ENCODE results near the gene SMOC2. TPM values are rescaled to one million over a fixed set of nuclear protein-coding genes. Genes with fewer than 3 reads are reported as not detected.

The SMOC2 gene
- total RNA-seq, 1 experiment from 2014 or later: not detected

DNA sequence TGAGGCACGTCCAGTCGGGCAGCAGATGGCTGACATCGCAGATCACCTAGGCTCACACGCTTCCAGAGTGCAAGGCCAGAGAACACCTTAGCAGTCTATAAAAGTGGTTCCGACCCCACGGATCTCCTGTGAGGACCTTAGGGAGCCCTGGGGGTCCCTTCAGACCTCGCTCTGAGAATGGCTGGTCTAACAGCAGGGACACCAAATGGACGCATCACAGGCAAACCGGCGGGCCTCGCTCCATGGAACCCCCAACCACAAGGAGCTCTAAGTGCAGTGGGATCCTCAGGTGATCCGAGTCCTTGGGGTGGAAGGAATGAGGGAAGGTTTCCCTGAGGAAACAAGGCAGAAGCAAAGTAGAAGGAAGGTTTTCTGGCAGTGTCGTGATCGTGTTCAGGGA, 135.4 kb downstream of the SMOC2 start:
- H3K36me3 ChIP-seq: no peaks in the 10 kb centered on the region
- H3K4me3 ChIP-seq: no peak overlapping the region
- no peak for DNase-seq
- H3K9me3 ChIP-seq (replicated peaks): no peaks in the 10 kb centered on the region
- H3K27ac ChIP-seq: no peak overlapping the region
- H3K4me1 ChIP-seq: no peaks in the 10 kb centered on the region
- peaks cover 9% of the 10 kb centered on the region for H3K27me3 ChIP-seq

DNA sequence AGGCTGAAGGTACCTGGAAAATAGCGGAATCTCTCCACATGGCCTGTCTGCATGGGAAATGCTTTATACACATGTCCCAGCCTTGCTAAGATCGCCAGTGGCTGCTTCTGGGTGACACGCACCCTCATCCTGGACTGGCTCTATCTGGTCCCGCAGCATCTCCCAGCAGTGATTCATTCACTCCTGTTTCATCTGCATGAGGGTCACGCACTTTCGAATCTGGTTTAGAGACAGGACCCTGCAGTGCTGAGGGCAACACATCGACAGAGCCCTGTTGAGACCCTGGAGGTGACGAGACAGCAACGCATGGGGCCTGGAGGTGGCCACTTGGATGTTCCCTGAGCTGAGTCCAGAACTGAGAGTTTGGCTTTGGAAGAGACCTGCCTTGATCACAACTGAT, 136.5 kb downstream of the SMOC2 start:
- no peak overlapping the region for H3K27ac ChIP-seq
- H3K4me1 ChIP-seq: no peaks in the 10 kb centered on the region
- peaks cover 20% of the 10 kb centered on the region for H3K27me3 ChIP-seq
- no peaks in the 10 kb centered on the region for H3K9me3 ChIP-seq (replicated peaks)
- DNase-seq: no peak
- H3K4me3 ChIP-seq: no peak overlapping the region
- H3K36me3 ChIP-seq: no peaks in the 10 kb centered on the region

GRCh38 chr6:168578036-168578435, 137.1 kb downstream of the SMOC2 start:
- Histone ChIP-seq H3K27me3 (peaks cover 26% of the 10 kb centered on the region), H3K4me3 (no peak overlapping the region), H3K4me1 (no peaks in the 10 kb centered on the region), H3K36me3 (no peaks in the 10 kb centered on the region), H3K9me3 (replicated peaks) (no peaks in the 10 kb centered on the region), H3K27ac (no peak overlapping the region)
- no peak for DNase-seq

- DNase-seq: no peak
- no peak overlapping the region for H3K27ac ChIP-seq
- H3K27me3 ChIP-seq: peaks cover 30% of the 10 kb centered on the region
- no peak overlapping the region for H3K4me3 ChIP-seq
- no peaks in the 10 kb centered on the region for H3K9me3 ChIP-seq (replicated peaks)
- H3K4me1 ChIP-seq: no peaks in the 10 kb centered on the region
- H3K36me3 ChIP-seq: no peaks in the 10 kb centered on the region
Measured at GRCh38 chr6:168581236-168581635, 140.3 kb downstream of the SMOC2 start.

DNA sequence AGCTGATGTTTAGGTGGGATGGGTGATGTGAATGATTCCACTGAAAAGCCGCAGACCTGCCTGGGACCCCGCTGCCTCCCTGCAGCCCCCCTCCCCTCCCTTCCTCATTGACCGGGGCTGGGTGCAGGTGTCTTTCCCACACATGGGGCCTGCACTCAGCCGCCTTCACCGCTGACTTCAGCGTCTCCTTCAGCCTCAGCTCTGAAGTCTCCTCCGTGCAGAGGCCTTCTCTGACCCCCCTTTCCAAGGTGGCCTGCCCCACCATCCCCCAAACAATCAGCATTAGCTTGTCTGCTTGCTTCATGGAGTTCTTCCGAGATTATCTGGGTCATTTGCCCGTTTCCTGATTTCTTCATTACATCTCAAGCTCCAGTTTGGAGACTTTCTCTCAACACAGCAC, 140.7 kb downstream of the SMOC2 start:
- DNase-seq: no peak
- Histone ChIP-seq H3K9me3 (replicated peaks) (no peaks in the 10 kb centered on the region), H3K36me3 (no peaks in the 10 kb centered on the region), H3K27me3 (peaks cover 30% of the 10 kb centered on the region), H3K27ac (no peak overlapping the region), H3K4me3 (no peak overlapping the region), H3K4me1 (no peaks in the 10 kb centered on the region)

DNA sequence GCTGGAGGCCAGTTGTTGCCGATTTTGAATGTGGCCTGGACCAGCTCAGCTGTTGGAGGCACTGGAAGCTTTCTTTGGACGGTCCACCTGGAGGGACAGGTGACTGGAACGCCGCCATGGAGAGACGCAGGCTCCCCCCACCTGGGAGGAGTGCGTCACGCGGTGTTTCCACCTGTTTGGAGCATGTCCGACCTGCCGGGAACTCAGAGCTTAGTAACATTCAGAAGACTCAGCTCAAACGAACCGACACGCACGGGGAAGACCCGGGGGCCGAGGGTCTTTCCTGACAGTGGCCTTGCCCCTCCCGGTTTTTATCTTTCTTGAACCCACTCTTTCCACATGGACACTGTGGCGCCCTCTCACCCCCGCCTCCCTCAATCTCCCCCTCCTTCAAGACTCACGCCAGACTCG, 141.6 kb downstream of the SMOC2 start:
- DNase-seq: no peak
- Histone ChIP-seq H3K4me3 (no peak overlapping the region), H3K36me3 (no peaks in the 10 kb centered on the region), H3K9me3 (replicated peaks) (no peaks in the 10 kb centered on the region), H3K27me3 (peaks cover 30% of the 10 kb centered on the region), H3K4me1 (no peaks in the 10 kb centered on the region), H3K27ac (no peak overlapping the region)

- Histone ChIP-seq H3K27me3 (peaks cover 30% of the 10 kb centered on the region), H3K4me3 (no peak overlapping the region), H3K27ac (no peak overlapping the region), H3K9me3 (replicated peaks) (no peaks in the 10 kb centered on the region), H3K4me1 (no peaks in the 10 kb centered on the region), H3K36me3 (no peaks in the 10 kb centered on the region)
- no peak for DNase-seq
Measured at GRCh38 chr6:168583126-168583525, 142.1 kb downstream of the SMOC2 start.

DNA sequence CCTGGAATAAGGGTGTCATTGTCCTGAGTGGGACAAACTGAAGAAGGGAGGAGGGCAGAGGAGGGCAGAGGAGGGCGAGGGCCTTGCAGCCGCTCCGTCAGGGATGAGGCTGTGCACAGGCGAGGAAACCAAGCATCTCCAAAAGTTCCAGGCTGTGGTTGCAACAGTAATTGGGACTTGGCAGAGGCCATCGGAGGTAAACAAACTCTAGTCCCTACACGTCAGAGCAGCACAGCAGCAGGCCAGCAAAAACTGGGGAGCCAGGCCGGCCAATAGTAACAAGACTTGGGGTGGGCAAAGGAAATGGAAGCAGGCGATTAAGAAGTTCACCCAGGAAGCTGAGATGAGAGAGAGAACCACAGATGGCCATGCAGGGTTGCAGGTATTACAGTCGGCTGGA, 142.8 kb downstream of the SMOC2 start:
- Histone ChIP-seq H3K4me1 (no peaks in the 10 kb centered on the region), H3K36me3 (no peaks in the 10 kb centered on the region), H3K27me3 (peaks cover 30% of the 10 kb centered on the region), H3K27ac (no peak overlapping the region), H3K9me3 (replicated peaks) (no peaks in the 10 kb centered on the region), H3K4me3 (no peak overlapping the region)
- DNase-seq: no peak

- Histone ChIP-seq H3K4me3 (no peak overlapping the region), H3K27me3 (peaks cover 27% of the 10 kb centered on the region), H3K27ac (no peak overlapping the region), H3K9me3 (replicated peaks) (no peaks in the 10 kb centered on the region), H3K4me1 (no peaks in the 10 kb centered on the region), H3K36me3 (no peaks in the 10 kb centered on the region)
- DNase-seq: no peak
Measured at GRCh38 chr6:168584249-168584648, 143.3 kb downstream of the SMOC2 start.

GRCh38 chr6:168584671-168585070, 143.7 kb downstream of the SMOC2 start:
- H3K9me3 ChIP-seq (replicated peaks): no peaks in the 10 kb centered on the region
- no peaks in the 10 kb centered on the region for H3K4me1 ChIP-seq
- no peak for DNase-seq
- H3K4me3 ChIP-seq: no peak overlapping the region
- no peak overlapping the region for H3K27ac ChIP-seq
- peaks cover 27% of the 10 kb centered on the region for H3K27me3 ChIP-seq
- H3K36me3 ChIP-seq: no peaks in the 10 kb centered on the region

GRCh38 chr6:168585441-168585840, 144.5 kb downstream of the SMOC2 start:
- no peaks in the 10 kb centered on the region for H3K36me3 ChIP-seq
- peaks cover 27% of the 10 kb centered on the region for H3K27me3 ChIP-seq
- DNase-seq: no peak
- H3K4me1 ChIP-seq: no peaks in the 10 kb centered on the region
- no peaks in the 10 kb centered on the region for H3K9me3 ChIP-seq (replicated peaks)
- no peak overlapping the region for H3K27ac ChIP-seq
- no peak overlapping the region for H3K4me3 ChIP-seq

DNA sequence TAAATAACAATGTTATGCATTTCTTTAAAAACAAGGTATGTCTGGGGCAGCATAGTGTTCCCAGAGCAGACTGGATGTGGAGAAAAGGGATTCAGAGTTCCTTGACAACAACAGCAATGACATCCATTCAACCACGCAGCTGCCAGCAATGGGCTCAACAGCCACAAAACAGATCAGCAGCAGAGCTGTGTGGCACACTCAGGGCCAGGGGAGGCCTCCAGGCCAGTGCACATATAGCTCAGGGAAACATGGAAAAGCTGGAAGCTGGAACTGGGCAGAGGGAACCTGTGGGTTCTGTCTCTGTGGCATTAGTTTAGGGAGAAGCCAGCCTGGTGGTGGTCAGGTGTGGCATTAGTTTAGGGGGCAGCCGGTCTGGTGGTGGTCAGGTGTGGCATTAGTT, 148.3 kb downstream of the SMOC2 start:
- no peaks in the 10 kb centered on the region for H3K9me3 ChIP-seq (replicated peaks)
- no peak overlapping the region for H3K27ac ChIP-seq
- no peaks in the 10 kb centered on the region for H3K36me3 ChIP-seq
- H3K4me3 ChIP-seq: no peak overlapping the region
- no peak for DNase-seq
- H3K27me3 ChIP-seq: no peaks in the 10 kb centered on the region; the same call in 1 of the 2 replicates
- no peaks in the 10 kb centered on the region for H3K4me1 ChIP-seq

- Histone ChIP-seq H3K4me1 (no peaks in the 10 kb centered on the region), H3K27me3 (no peaks in the 10 kb centered on the region), H3K9me3 (replicated peaks) (no peaks in the 10 kb centered on the region), H3K27ac (no peak overlapping the region), H3K4me3 (no peak overlapping the region), H3K36me3 (no peaks in the 10 kb centered on the region)
- no peak for DNase-seq
Measured at GRCh38 chr6:168590406-168590805, 149.4 kb downstream of the SMOC2 start.

DNA sequence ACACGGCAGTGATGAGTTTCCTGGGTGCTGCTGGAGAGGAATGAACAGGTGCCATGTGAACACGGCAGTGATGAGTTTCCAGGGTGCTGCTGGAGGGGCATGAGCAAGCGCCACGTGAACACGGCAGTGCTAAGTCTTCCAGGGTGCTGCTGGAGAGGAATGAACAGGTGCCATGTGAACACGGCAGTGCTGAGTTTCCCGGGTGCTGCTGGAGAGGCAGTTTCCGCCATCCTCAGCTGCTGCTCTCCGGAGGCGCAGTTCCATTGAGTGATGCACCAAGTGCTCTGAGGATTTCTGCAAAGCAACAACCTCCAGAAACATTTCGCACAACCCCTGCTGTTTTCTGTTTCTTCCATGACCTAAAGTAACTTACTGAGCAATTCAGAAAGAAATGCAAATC, 155.4 kb downstream of the SMOC2 start:
- Histone ChIP-seq H3K9me3 (replicated peaks) (no peaks in the 10 kb centered on the region), H3K27ac (no peak overlapping the region), H3K36me3 (no peaks in the 10 kb centered on the region), H3K27me3 (no peaks in the 10 kb centered on the region), H3K4me1 (no peaks in the 10 kb centered on the region), H3K4me3 (no peak overlapping the region)
- no peak for DNase-seq

GRCh38 chr6:168597471-168597875, 156.5 kb downstream of the SMOC2 start:
- no peak overlapping the region for H3K27ac ChIP-seq
- no peak for DNase-seq
- no peaks in the 10 kb centered on the region for H3K36me3 ChIP-seq
- no peak overlapping the region for H3K4me3 ChIP-seq
- H3K9me3 ChIP-seq (replicated peaks): no peaks in the 10 kb centered on the region
- no peaks in the 10 kb centered on the region for H3K4me1 ChIP-seq
- peaks cover 6% of the 10 kb centered on the region; the same call in 1 of the 2 replicates for H3K27me3 ChIP-seq

DNA sequence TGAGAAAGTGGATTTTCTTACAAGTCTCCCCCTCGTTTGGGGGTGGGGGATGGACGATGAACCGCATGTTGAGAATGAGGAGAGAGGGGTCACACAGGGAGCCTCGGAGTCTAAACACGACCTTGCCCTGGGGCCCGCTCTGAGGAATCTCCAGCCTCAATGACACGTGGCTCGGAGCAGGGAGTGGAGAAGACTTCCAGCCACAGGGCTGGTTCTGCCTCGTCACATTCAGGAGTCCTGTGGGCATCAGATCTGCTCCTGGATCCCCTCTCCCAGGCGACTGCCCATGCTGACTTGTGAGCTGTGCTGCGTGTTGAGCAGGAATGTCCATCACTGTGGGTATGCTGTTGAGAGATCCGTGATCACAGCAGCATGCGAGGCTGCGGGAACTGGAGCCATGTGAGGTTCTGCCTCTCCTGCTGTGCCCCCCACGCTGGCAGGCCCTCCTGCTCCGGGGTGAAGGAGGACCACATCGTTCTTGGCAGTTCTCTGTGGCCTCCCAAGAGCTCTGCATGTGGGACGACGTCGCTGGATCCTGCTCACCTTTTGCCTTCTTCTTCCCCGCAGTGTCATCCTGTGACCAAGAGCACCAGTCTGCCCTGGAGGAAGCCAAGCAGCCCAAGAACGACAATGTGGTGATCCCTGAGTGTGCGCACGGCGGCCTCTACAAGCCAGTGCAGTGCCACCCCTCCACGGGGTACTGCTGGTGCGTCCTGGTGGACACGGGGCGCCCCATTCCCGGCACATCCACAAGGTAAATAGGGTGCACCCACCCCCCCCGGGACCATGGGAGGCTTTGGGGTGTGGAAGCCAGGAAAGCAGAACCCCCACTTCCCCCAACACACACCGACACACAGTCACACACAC, 157.5 kb downstream of the SMOC2 start:
- Histone ChIP-seq H3K36me3 (no peaks in the 10 kb centered on the region), H3K27ac (no peak overlapping the region), H3K27me3 (peaks cover 6% of the 10 kb centered on the region; the same call in 1 of the 2 replicates), H3K4me1 (no peaks in the 10 kb centered on the region), H3K9me3 (replicated peaks) (no peaks in the 10 kb centered on the region), H3K4me3 (no peak overlapping the region)
- no peak for DNase-seq

Data from SJCRH30 (cell line).